GM12878 (cell line): ENCODE results near the gene C9orf153.

Experiments used
- ZNF384 ChIP-seq: IDR thresholded peaks from 2 replicates; pipeline ENCODE4 v1.6.1; 2012; ENCODE audit warnings: low read depth, mild to moderate bottlenecking, low read length, improper control_type of control experiment, borderline replicate concordance
- TF ChIP-seq, protein P1 (sequence below): IDR thresholded peaks from 2 replicates; pipeline ENCODE4 v1.6.1; 2012; ENCODE audit warnings: mild to moderate bottlenecking, low read depth, low read length

DNA sequence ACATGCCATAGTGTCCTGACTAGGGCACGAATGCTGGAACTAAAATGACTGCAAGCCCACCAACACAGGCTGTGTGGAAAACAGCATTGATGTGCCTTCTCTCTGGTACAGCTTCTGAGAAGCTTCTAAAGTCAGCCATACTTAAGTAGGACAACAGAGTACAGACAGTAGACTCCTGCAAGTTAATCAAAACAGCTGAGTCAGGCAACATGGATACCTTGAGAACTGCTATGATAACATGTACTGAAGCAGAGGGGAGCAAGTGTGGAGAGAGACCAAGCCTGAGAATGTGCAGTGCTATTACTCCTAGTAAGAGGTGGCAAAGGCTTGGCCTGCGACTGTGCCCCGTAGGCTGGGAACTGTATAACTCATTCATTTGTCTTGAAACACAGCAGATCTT is 20.4 kb upstream of the C9orf153 start:
- TF ChIP-seq, protein P1, sequence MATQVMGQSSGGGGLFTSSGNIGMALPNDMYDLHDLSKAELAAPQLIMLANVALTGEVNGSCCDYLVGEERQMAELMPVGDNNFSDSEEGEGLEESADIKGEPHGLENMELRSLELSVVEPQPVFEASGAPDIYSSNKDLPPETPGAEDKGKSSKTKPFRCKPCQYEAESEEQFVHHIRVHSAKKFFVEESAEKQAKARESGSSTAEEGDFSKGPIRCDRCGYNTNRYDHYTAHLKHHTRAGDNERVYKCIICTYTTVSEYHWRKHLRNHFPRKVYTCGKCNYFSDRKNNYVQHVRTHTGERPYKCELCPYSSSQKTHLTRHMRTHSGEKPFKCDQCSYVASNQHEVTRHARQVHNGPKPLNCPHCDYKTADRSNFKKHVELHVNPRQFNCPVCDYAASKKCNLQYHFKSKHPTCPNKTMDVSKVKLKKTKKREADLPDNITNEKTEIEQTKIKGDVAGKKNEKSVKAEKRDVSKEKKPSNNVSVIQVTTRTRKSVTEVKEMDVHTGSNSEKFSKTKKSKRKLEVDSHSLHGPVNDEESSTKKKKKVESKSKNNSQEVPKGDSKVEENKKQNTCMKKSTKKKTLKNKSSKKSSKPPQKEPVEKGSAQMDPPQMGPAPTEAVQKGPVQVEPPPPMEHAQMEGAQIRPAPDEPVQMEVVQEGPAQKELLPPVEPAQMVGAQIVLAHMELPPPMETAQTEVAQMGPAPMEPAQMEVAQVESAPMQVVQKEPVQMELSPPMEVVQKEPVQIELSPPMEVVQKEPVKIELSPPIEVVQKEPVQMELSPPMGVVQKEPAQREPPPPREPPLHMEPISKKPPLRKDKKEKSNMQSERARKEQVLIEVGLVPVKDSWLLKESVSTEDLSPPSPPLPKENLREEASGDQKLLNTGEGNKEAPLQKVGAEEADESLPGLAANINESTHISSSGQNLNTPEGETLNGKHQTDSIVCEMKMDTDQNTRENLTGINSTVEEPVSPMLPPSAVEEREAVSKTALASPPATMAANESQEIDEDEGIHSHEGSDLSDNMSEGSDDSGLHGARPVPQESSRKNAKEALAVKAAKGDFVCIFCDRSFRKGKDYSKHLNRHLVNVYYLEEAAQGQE = no peak
- TF ChIP-seq ZNF384 = no peak
